NCI-H774 (cell line): ENCODE data around the gene CTU1.
"Not testable (repeated sequence)": the region's sequence is repeated elsewhere in the genome, so short reads cannot be mapped to it uniquely, and the experiment has no call there.

Experiments used
- DNase-seq: peaks from one replicate; lab custom pipeline; 2025; lab: John Stamatoyannopoulos, UW

CTU1 gene

DNA sequence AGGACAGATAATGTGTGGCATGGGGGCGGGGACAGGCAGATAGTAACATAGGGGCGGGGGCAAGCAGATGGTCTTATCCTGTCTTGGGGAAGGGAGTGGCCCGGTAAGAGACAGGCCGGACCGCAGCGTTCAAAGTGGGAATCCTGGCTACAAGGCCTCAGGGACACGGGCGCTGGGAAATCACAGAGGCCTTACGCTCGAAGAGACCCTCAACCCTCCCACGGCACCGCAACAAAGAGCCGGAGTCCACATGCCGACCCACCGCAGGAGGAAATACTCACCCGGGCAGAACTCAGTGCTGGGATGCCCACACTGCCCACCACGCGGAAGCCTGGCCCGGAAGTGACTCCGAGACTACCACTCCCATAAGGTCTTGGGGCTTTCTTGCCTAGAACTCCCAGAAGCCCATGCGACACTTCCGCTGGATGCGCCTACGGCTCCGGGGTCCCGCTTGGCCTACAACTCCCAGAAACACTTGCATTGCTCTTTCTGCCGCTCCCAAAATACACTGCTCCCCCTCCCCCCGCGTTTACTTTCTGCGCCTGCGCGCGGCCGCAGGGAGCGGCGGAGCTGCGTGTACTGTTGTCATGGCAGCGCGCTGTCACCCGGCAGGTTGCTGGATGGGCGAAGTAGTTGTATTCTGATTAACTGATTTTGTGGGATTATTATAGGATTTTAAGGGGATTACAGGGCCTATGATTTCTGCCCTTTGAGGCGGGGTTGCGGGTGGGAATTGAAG is at the start of gene CTU1:
Gene CTU1, minus strand, starts transcription at position 344 of the 739 bp plus-strand sequence. CDS start 3,840 bp downstream, outside the sequence.
- peak; percentile 98 for DNase-seq

- no peak for DNase-seq
These were observed 49.1 kb upstream of the CTU1 start for GRCh38 chr19:51157265-51157664.

- DNase-seq, result no peak
These were observed 48.5 kb upstream of the CTU1 start for GRCh38 chr19:51156710-51157109.

DNA sequence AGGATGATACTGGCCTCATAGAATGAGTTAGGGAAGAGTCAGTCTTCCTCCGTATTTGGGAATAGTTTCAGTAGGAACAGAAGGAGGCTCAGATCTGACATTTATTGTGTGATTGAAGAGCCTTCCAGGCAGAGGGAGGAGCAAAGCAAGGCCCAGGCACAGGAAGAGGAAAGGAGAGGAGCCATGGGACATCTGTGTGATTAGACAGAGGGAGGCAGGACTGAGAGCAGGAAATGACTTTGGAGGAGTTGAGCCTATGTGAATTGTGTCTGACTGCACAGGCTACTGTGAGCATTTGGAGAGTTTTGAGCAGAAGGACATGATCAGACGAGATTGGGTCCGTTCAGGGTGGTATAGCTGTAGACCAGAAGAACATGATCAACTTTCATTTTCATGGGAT is 42.4 kb upstream of the CTU1 start:
- DNase-seq, result no peak

GRCh38 chr19:51148580-51148979 is 40.4 kb upstream of the CTU1 start:
- DNase-seq, result no peak

GRCh38 chr19:51147663-51148062 is 39.5 kb upstream of the CTU1 start:
- DNase-seq, result no peak

DNA sequence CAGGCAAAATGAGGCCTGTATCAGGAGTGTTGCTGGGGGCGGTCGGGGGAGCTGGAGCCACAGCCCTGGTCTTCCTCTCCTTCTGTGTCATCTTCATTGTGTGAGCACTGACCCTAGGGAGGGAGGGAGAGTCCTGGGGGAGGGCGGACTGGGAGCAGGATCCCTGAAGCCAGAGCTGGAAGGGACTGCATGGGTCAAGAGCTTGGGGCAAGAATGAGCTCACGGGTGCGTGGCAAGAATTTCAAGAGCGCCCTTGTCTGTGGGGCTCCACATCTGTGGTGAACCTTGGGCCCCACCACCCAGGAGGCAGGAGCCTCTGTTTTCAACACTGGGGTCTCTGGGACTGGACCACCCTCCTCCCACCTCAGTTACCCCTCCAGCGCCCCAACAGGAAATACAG is 38.5 kb upstream of the CTU1 start:
- no peak for DNase-seq

GRCh38 chr19:51145916-51146493 is 37.8 kb upstream of the CTU1 start:
- no peak for DNase-seq

DNA sequence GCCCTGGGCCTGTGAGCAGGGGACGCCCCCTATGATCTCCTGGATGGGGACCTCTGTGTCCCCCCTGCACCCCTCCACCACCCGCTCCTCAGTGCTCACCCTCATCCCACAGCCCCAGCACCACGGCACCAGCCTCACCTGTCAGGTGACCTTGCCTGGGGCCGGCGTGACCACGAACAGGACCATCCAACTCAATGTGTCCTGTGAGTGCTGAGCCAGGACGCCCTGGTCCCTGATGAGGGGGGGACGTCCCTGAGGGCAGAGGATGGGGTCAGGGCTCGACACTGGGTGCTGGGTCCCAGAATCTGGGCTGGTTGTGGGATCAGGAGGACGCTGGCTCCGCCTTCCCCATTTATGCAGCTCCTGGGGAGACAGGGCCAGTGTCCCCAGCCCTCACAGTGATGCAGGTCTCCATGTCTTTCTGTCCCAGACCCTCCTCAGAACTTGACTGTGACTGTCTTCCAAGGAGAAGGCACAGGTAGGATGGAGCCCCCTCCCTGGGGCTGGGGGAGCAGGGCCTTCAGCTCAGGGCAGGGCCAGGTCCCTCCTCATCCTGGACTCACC is 36.4 kb upstream of the CTU1 start:
- DNase-seq, result no peak

DNA sequence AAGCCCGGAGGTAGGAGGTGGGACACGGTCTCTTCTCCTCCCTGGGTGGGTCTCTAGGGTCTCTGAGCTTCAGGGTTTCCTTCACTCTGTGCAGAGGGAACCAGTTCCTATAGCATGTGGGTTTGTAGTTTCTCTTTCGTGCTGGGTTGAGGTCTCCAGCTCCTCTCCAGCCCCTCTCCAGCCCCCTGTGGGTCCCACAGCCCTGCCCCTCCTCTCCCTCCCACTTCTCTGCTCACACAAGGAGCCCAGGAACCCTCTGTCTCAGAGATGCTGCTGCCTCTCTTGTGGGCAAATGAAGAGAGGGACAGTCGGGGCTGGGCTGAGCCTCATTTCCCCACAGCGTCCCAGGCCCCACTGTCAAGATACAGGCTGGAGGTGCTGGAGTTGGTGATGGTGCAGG is 35.3 kb upstream of the CTU1 start:
- no peak for DNase-seq

DNA sequence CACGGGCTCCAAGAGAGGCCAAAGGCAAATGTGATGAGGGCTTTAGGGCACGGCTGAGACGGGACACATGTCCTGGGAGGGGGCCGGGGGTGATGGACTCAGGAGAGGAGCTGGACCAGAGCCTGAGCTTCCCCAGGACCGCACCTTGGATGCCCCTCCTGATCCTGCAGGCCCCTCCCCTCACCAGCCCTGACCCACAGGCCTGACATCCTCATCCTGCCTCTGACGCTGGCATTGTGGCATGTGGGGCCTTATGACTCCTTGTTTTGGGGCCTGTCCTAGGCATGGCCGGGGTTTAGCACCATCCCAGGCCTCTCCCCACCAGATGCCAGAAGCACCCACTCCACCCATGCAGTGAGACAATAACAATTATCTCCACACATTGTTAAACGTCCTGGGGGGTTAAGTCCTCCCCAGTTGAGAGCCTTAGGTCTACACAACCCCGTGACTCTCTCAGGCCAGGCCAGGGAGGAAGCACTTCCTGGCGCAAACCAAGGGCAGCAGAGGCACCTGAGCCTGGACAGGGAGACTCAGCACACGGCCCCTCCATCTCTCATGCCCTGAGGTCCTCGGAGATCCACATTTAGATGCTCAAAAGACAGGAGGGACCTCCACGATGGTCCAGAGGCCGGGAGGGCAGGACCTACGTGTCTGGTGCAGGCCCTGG is 34.7 kb upstream of the CTU1 start:
- not testable (repeated sequence) for DNase-seq

- no peak for DNase-seq
These were observed 33.9 kb upstream of the CTU1 start, which contains the start of gene SIGLEC7 for GRCh38 chr19:51142119-51142518. Gene SIGLEC7, plus strand, starts transcription at chr19:51142301. Its CDS starts 69 bp downstream, at chr19:51142370.

GRCh38 chr19:51141181-51141580 is 33.0 kb upstream of the CTU1 start:
- DNase-seq, result no peak

- DNase-seq, result no peak
These were observed 32.2 kb upstream of the CTU1 start for GRCh38 chr19:51140441-51140840.

GRCh38 chr19:51139299-51140014 is 31.2 kb upstream of the CTU1 start:
- DNase-seq, result no peak

- no peak for DNase-seq
These were observed 30.4 kb upstream of the CTU1 start for GRCh38 chr19:51138549-51138979.

GRCh38 chr19:51137792-51138425 is 29.7 kb upstream of the CTU1 start:
- DNase-seq, result no peak

- DNase-seq, result no peak
These were observed 28.8 kb upstream of the CTU1 start for GRCh38 chr19:51136851-51137551.

- no peak for DNase-seq
These were observed 28.0 kb upstream of the CTU1 start for GRCh38 chr19:51135986-51136762.

DNA sequence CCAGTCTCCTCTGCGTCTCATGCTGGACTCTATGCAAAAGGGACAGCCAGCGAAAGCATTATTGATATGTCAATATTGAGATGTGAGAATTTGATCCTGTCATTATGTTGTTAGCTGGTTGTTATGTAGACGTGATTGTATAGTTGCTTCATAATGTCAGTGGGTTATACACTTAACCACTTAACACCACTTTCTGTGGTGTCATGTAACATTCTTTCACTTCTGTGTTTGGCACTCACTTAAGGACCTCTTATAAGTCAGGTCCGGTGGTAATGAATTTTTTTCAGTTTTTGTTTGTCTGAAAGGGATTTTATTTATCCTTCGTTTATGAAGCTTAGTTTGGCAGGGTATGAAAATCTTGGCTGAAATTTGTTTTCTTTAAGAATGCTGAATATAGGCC is 26.8 kb upstream of the CTU1 start:
- no peak for DNase-seq
